HG03139 (cell line): Measurements from ENCODE around the gene LAMA2.
"Not testable (repeated sequence)": the region's sequence is repeated elsewhere in the genome, so short reads cannot be mapped to it uniquely, and the experiment has no call there.

Source experiments
- ATAC-seq: cut with Tn5 transposase; IDR thresholded peaks from one replicate; pipeline ENCODE4 v1.9.1; 2021; ENCODE audit not compliant: unreplicated experiment

LAMA2 gene

GRCh38 chr6:129115471-129115870 lies 232.5 kb downstream of the LAMA2 start:
- no peak for ATAC-seq

DNA sequence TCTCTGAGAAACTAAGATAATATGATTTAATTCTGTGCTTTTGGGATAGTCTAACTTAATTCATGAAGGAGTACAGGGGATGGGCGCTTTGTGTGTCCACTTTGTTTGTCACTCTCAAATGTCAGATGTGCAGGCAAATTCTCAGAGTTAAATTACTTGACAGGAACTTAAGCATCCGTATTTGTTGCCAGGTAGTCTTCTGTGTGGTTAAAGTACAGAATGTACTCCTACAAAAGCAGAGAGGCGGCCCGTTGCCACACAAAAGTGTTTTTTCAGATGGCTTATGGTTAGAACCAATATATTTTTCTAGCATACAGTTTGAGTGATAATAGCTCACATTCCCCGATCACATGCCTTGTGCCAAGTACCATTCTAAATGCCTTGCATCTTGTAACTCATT lies 234.4 kb downstream of the LAMA2 start:
- ATAC-seq, result no peak

DNA sequence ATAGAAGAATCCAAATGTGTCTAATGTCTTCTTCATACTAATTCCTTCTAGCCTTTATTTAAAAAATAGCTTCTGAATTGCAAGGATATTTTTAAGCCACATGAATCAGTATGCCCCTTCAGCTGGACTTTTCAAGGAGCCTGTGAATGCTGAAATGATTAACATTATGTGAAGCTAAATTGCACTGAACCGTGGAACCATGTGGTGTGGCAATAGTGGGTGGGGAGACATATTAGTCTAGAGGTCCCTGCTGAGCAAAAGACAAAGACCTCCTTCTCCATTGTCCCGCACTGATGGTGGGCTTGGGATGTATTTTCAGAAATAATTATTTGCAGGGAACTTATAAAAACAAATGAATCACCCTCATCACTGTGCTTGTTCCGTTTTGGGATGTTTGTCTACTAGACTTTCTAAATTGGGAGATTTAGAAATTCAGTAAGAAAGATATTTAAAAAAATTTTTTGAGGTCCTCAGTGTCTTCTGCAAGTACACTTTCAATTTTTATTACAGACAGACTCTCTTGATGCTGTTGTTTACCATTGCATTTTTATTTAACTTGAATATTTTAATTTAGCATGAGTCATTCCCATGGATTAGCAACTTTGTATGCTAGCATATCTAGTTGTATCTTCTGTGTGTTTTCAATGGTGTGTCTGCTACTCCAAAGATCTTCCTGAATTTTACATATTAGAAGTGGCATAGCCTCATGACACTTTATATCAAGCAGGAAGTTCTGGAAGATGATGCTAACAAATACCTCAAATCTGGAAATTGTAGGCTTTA lies 238.1 kb downstream of the LAMA2 start:
- no peak for ATAC-seq

DNA sequence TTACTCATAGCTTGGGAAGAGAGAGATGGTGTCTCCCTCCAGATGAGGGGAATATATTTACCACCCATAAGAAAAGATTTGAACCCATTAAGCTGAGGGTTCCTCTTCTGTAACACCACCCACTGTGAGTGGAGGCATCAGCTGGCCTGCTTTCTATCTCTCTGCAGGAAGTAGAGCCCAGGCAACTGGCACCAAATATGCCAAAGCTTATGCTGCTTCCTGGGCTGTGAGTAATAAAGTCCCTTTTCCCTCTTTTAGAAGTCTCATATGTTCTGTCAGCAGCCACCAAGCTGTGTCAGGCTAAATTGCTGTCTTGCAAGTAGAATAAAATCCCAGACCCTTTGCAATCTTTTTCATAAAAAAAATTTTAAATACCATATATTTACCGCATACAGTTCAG lies 241.4 kb downstream of the LAMA2 start:
- ATAC-seq, result no peak

- ATAC-seq, result no peak
These were observed 247.2 kb downstream of the LAMA2 start for GRCh38 chr6:129130106-129130505.

DNA sequence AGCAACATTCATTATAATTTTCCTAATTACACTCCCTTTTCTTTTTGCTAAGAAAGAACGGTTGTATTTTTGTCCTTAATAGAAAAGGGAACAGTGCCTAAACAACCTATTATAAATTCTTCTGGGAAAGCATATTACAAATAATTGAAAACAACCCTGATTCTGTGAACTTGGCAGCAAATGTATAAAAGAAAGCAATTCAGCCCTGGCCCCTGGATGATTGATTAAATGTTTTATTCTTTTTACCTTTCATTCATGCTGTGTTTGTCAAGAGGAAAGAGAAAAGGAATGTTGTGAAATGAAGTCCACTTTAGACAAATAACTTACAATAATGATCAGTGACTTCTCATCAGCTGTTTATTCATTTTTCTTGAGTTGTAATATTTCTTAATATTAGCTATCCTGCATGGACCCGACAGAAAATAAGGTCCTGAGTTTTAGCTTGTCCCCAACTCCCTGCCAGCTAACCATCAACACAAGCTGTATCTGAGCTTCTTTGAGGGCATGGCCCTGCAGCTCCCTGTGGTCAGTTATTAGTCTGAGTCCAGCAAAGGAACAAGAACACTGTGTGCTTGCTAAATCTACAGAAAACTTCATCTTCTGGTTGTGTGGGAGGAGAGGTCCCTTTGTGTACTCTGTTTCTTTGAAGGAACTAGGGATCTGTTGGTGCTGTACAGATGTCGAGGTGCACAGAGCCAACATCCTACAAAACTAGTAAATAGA lies 248.2 kb downstream of the LAMA2 start:
- ATAC-seq, result no peak

DNA sequence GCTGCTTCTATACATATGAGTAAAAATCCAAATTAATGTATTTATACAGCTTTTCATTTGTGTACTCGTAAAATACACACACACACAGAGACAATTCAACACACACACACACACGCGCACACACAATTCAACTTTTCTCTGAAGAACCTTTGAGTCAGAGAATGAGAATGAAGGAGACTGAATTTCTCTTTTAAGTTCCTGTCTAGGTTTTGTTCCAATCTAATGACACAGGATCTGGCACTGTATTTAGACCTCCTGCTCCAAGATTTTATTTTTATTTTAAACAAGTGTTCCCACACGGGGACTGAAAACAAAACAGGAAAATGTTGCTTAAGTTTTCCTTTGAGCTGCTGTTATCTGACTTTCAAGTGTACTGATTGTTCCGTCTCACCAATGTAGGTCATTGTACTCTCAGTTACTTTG lies 250.8 kb downstream of the LAMA2 start:
- no peak for ATAC-seq

DNA sequence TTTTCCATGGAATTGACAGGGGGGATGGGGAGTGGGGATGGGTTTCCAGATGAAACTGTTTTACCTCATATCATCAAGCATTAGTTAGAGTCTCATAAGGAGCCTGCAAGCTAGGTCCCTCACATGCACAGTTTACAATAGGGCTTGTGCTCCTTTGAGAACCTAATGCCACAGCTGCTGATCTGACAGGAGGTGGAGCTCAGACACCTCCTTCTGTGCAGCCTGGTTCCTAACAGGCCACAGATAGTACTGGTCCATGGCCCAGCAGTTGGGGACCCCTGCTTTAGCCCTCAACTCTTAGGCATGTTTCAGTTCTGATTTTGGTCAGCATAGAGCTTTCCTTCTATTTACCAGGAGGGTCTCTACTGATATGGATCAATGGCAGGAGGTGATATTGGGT lies 251.6 kb downstream of the LAMA2 start:
- ATAC-seq, result no peak

DNA sequence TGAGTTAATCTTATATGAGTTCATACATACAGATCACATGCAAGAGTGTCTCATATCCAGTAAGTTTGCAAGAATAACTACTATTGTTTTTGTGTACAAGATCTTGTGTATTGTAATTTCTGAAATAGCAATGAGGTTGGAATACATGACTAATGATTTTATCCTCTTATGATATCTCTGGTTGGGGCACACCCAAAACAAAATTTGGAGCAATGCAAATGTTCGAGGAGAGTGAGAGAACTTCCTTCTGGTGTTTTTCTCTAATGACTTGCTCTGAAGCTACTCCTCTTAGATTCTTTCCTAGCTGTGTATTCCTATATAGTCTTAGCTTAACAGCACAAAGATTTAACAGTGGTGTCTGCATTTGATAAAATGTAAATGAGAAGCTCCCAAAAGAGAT lies 252.5 kb downstream of the LAMA2 start:
- no peak for ATAC-seq

DNA sequence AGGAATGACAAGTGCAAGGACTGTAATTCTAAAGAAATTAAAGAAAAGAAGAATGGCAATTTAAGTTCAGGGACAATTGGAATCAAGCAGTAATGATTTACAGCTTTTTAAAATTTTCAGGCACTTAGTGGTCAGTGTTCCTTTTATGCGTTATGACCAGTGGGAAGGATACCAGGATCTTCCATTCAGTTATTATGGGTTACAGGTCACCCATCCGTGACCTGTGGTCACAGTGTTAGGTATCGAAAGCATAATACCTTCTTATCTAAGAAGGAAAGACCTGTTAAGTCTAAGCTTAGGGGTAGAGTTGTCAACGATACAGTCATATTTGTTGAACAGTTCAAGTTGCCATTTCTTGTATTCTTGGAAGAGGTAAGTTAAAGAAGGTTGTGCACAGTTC lies 253.8 kb downstream of the LAMA2 start:
- no peak for ATAC-seq

DNA sequence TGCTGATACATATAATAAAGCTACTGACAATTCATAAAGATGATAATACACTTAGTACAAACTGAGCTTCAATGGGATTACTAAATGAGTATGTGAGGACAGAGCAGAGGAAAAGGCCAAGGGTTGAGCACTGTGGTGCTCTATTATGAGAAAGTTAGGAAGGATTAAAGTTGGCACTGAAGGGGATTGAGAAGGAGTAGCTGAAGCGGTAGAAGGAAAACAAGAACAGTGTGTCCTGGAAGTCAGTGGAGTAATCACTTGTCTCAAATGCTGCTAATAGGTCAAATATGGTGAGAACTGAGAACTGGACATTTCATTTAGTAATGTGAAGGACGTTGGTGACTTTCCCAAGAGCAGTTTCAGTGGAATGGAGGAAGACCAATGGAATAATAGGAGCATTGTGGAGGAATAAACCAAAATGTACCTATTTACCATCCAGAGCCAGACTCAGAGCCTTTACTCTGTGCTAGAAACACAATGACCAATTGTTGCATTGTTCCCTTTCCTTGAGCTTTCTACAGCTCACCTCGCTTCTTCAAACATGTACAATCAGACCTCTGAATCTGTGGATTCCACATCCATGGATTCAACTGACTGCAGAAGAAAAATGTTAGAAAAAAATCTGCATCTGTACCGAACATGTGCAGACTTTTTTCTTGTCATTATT lies 255.9 kb downstream of the LAMA2 start:
- no peak for ATAC-seq

- no peak for ATAC-seq
These were observed 257.6 kb downstream of the LAMA2 start for GRCh38 chr6:129140526-129140925.

- no peak for ATAC-seq
These were observed 258.6 kb downstream of the LAMA2 start for GRCh38 chr6:129141499-129141898.

DNA sequence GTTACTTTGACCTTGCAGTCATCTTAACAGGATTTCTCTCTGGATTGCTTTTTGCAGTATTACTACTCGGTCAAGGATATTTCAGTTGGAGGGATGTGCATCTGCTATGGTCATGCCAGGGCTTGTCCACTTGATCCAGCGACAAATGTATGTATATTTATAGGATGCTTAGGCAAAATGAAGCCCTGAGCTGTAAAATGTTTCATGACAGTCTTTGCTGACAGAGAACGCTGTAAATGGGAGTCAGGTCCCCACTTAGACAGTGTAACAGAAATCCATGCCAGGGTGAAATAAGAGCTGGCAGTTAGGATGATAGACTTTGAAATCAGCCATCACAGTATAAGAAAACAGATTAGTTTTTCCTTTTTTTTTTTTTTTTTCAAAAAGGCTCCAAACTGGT lies 264.0 kb downstream of the LAMA2 start:
- no peak for ATAC-seq

DNA sequence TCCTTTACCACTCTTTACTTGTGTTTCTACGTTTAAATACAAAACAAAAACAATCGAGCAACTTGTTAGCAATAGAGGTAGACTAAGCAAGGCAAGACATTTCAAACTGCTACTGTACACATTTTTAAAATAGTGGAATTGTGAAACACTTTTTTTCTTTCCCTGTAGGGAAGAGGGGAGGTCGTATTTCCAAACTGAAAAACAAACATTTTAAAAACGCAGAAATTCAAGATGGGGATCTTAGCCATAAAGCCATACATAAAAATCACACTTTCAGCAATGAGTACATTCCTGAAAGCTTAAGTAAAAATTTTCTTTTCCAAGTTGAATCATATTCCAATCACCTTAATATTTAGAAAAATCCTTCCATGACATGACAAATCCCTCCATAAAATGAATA lies 267.6 kb downstream of the LAMA2 start:
- ATAC-seq, result no peak

DNA sequence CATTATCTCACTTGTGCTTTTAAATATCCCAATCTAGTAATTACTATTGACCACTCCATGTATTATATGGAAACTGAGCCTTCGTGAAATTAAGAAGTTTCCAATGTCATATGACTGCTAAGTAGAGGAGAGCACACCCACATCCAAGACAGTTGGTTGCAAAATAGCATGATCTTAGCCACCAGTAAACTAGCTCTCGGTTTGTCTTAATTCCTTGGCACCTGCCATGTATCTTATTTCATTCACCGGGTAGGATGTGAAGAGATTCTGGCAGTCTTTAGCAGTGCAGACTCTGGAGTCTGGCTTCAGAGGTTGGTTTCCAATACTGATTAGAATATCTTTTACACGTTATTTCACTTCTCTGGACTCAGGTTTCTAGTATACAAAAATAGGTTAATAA lies 270.3 kb downstream of the LAMA2 start:
- ATAC-seq, result no peak

DNA sequence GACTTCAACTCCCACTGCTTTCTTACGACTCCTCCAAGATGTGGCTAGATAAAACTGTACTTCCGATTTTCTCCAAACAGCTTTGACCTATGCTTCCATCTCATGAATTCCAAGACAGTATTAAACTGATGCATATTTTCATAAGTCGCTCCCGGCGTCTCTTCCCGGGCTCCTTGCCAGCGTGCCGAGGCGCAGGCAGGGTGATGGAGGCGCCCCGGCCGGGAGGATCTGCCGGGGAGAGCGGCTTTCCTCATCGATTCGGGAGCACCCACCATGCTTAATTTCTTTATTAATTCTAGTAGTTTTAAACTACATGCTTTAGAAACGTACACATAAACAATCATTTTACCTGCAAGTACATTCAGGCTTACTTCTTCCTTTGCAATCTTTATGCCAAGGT lies 276.3 kb downstream of the LAMA2 start:
- not testable (repeated sequence) for ATAC-seq

- ATAC-seq, result no peak
These were observed 279.7 kb downstream of the LAMA2 start for GRCh38 chr6:129162605-129163004.

DNA sequence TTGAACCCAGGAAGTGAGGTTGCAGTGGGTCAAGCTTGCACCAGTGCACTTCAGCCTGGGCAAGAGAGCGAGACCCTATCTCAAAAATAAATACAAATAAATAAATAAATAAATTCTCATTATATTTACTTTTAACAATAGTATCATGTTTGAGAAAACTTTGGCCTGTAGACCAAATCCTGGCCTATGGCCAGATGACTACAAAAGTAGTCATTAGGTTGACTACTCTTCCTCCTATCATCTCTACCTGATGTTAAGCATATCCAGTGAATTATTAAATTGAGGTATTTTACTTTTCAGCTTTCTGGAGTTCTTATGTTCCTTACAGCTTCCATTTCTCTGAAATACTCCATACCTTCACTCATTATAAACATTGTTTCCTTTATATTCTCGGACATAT lies 280.6 kb downstream of the LAMA2 start:
- no peak for ATAC-seq

DNA sequence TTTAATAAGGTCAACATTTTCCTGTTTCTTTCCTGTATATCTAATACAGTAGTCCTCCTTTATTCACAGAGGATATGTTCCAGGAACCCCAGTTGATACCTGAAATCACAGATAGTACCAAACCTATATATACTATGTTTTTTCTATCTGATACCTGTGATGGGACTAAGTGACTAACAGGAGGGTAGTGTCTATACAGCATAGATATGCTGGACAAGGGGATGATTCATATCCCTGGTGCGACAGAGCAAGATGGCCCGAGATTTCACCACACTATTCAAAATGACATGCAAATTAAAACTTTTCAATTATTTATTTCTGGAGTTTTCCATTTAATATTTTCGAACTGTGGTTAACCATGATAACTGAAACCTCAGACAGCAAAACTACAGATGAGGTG lies 281.1 kb downstream of the LAMA2 start:
- ATAC-seq, result no peak

GRCh38 chr6:129172279-129172995 lies 289.5 kb downstream of the LAMA2 start:
- not testable (repeated sequence) for ATAC-seq
